Tibial nerve (tissue), 3 donors: ENCODE results near the gene SEMA3G.

Source experiments
- POLR2A ChIP-seq, 2 donors: fragments of 450-650 bp; IDR thresholded peaks; one replicate each; pipeline ENCODE4 v1.6.1; 2017; ENCODE audit warnings: antibody characterized with exemption in 2 of 2, mild to moderate bottlenecking in 2 of 2, moderate library complexity in 2 of 2
- TF ChIP-seq, protein P1 (sequence below), 5 experiments: fragments of 200-600 bp in 3 of 5; fragments of 450-650 bp in 2 of 5; sonication (generic) in 3 of 5; IDR thresholded peaks; one replicate each; pipeline ENCODE4 v1.5.1; 2016 to 2019; ENCODE audit warnings: antibody characterized with exemption in 5 of 5, mild to moderate bottlenecking in 3 of 5, moderate library complexity in 2 of 5

DNA sequence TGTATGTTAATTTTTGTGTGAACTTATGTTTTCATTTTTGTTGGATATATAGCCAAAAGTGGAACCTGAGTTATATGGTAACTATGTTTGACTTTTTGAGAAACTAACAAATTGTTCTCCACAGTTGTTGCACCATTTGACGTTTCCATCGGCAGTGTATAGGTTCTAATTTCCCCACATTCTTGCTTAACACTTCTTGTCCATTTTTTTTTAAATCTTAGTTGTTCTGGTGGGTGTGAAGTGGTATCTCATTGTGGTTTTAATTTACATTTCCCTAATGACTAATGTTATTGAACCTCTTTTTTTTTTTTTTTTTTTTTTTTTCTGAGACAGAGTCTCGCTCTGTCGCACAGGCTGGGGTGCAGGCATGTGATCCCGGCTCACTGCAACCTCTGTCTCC, 18.5 kb upstream of the SEMA3G start:
- no peak for TF ChIP-seq POLR2A (IDR thresholded peaks at IDR 0.05)
- TF ChIP-seq, protein P1, sequence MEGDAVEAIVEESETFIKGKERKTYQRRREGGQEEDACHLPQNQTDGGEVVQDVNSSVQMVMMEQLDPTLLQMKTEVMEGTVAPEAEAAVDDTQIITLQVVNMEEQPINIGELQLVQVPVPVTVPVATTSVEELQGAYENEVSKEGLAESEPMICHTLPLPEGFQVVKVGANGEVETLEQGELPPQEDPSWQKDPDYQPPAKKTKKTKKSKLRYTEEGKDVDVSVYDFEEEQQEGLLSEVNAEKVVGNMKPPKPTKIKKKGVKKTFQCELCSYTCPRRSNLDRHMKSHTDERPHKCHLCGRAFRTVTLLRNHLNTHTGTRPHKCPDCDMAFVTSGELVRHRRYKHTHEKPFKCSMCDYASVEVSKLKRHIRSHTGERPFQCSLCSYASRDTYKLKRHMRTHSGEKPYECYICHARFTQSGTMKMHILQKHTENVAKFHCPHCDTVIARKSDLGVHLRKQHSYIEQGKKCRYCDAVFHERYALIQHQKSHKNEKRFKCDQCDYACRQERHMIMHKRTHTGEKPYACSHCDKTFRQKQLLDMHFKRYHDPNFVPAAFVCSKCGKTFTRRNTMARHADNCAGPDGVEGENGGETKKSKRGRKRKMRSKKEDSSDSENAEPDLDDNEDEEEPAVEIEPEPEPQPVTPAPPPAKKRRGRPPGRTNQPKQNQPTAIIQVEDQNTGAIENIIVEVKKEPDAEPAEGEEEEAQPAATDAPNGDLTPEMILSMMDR (IDR thresholded peaks at IDR 0.05) = no peak
